SK-N-SH (cell line): ENCODE measurements around the gene IKZF1.

Experiments
- CTCF ChIP-seq: fragments of 200-600 bp; sonication (generic); IDR thresholded peaks from 2 replicates; pipeline ENCODE4 v1.6.1; 2017; ENCODE audit warnings: antibody characterized with exemption, mild to moderate bottlenecking, moderate library complexity
- EZH2phosphoT487 ChIP-seq: fragments of 200-600 bp; sonication (generic); IDR thresholded peaks from 2 replicates; pipeline ENCODE4 v1.6.1; 2017; ENCODE audit warnings: low read depth, mixed run types, mild to moderate bottlenecking, antibody characterized with exemption, moderate library complexity, borderline replicate concordance
- JUND ChIP-seq: IDR thresholded peaks from 2 replicates; pipeline ENCODE4 v1.4.0; 2012
- POLR2AphosphoS5 ChIP-seq: IDR thresholded peaks from 2 replicates; pipeline ENCODE4 v1.6.1; 2012; ENCODE audit warnings: low read depth, low read length
- ZBTB33 ChIP-seq: IDR thresholded peaks from 2 replicates; pipeline ENCODE4 v1.4.0; 2012; ENCODE audit warnings: low read depth, borderline replicate concordance

- TF ChIP-seq EZH2phosphoT487 (no peak), CTCF (no peak), POLR2AphosphoS5 (no peak), JUND (no peak), ZBTB33 (no peak)
Measured at GRCh38 chr7:50278120-50278519, 26.4 kb upstream of the IKZF1 start.
